Measurements from ENCODE around the gene FAM13A. TPM values are rescaled to one million over a fixed set of nuclear protein-coding genes. Genes with fewer than 3 reads are reported as not detected.

FAM13A gene
- total and polyA plus RNA-seq, 2 of the 4 experiments (the other 2 are of a cell fraction) = 13.1 to 22.0 TPM

GRCh38 chr4:88962396-88962795 lies 94.6 kb downstream of the FAM13A start:
- dilution Hi-C loops (cut with HindIII; ENCODE audit: low sequenced_read_pairs, unreplicated experiment) = no loop called here
- CTCF ChIA-PET = no interaction called here
- Histone ChIP-seq H4K20me1 (ENCODE audit: insufficient read depth, low read length) (no peaks in the 10 kb centered on the region), H2BK20ac (ENCODE audit: low read depth, low read length) (no peak overlapping the region), H3K4ac (ENCODE audit: low read depth, low read length) (no peak overlapping the region), H3K4me3 (ENCODE audit: insufficient read depth, low read depth, low read length) (no peak overlapping the region), H3K27me3 (ENCODE audit: control insufficient read depth, insufficient read depth, low read length) (no peaks in the 10 kb centered on the region), H3K79me1 (ENCODE audit: low read depth in 1 of 2, low read length in 2 of 2) (no peaks in the 10 kb centered on the region), H3K18ac (ENCODE audit: low read depth, low read length) (no peak overlapping the region), H2AFZ (replicated peaks; ENCODE audit: low read length, poor library complexity) (no peak overlapping the region), H4K8ac (ENCODE audit: low read depth in 2 of 2, low read length in 2 of 2) (no peak overlapping the region), H3K36me3 (ENCODE audit: control insufficient read depth, insufficient read depth, low read length) (no peaks in the 10 kb centered on the region; the same call in 1 of the 2 replicates), H3K23ac (ENCODE audit: low read depth, low read length) (no peak overlapping the region), H2BK15ac (ENCODE audit: low read depth, low read length) (0 out of 3 replicates have a peak overlapping the region, but pooled peaks have one; percentile 10), H2BK5ac (ENCODE audit: low read depth, low read length, poor library complexity, severe bottlenecking) (no peak overlapping the region), H2AK9ac (replicated peaks; ENCODE audit: low read depth, low read length, poor library complexity) (no peak overlapping the region), H4K91ac (ENCODE audit: insufficient read depth, low read depth, low read length) (no peak overlapping the region), H3K9me1 (ENCODE audit: insufficient read depth, low read length) (no peaks in the 10 kb centered on the region), H3K4me2 (ENCODE audit: low read depth, low read length) (no peak overlapping the region), H3K9me3 (ENCODE audit: control insufficient read depth, insufficient read depth, low read length) (no peaks in the 10 kb centered on the region), H4K5ac (ENCODE audit: low read depth, low read length) (no peak overlapping the region), H3K4me1 (ENCODE audit: control insufficient read depth, insufficient read depth, low read length) (peaks cover 2% of the 10 kb centered on the region; the same call in 1 of the 2 replicates), H3K9ac (ENCODE audit: low read depth, low read length) (no peak overlapping the region), H2AK5ac (ENCODE audit: low read depth, low read length) (no peak overlapping the region), H2BK120ac (ENCODE audit: low read depth, low read length) (no peak overlapping the region), H3K27ac (ENCODE audit: insufficient read depth, low read length) (no peak overlapping the region), H3K14ac (replicated peaks; ENCODE audit: low read depth, low read length) (no peak overlapping the region), H3K56ac (ENCODE audit: extremely low read depth, insufficient read depth, low read length) (no peak overlapping the region)
- intact Hi-C loops (cut with micrococcal nuclease) = no loop called here
- no TSS peak for BruUV-seq (replicated peaks)
- DNase-seq (no peak), ATAC-seq (ENCODE audit: low read depth) (no peak)
- no peak for TF ChIP-seq RFX5 (IDR thresholded peaks at IDR 0.05; ENCODE audit: low read depth, low read length)
- TF ChIP-seq MAFK (IDR thresholded peaks at IDR 0.05; ENCODE audit: low read depth, low read length) = no peak
- no peak for TF ChIP-seq MXI1 (IDR thresholded peaks at IDR 0.05; ENCODE audit: borderline replicate concordance, low read depth, low read length)
- TF ChIP-seq, protein P1, sequence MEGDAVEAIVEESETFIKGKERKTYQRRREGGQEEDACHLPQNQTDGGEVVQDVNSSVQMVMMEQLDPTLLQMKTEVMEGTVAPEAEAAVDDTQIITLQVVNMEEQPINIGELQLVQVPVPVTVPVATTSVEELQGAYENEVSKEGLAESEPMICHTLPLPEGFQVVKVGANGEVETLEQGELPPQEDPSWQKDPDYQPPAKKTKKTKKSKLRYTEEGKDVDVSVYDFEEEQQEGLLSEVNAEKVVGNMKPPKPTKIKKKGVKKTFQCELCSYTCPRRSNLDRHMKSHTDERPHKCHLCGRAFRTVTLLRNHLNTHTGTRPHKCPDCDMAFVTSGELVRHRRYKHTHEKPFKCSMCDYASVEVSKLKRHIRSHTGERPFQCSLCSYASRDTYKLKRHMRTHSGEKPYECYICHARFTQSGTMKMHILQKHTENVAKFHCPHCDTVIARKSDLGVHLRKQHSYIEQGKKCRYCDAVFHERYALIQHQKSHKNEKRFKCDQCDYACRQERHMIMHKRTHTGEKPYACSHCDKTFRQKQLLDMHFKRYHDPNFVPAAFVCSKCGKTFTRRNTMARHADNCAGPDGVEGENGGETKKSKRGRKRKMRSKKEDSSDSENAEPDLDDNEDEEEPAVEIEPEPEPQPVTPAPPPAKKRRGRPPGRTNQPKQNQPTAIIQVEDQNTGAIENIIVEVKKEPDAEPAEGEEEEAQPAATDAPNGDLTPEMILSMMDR (conservative IDR thresholded peaks at IDR 0.05; ENCODE audit: low read depth, low read length) = no peak
- no peak for TF ChIP-seq CHD1 (IDR thresholded peaks at IDR 0.05; ENCODE audit: low read depth, low read length)
- no peak for TF ChIP-seq ELK1 (IDR thresholded peaks at IDR 0.05; ENCODE audit: borderline replicate concordance, low read depth, low read length)
- no peak for TF ChIP-seq CEBPB (IDR thresholded peaks at IDR 0.05; ENCODE audit: low read depth, low read length)
- no peak for TF ChIP-seq MAZ (IDR thresholded peaks at IDR 0.05; ENCODE audit: borderline replicate concordance, low read depth, low read length)
- TF ChIP-seq RCOR1 (IDR thresholded peaks at IDR 0.05; ENCODE audit: insufficient replicate concordance, low read length) = no peak
- TF ChIP-seq POLR2A (IDR thresholded peaks at IDR 0.05; ENCODE audit: low read depth, low read length) = no peak
- no peak for TF ChIP-seq NFE2L2 (IDR thresholded peaks at IDR 0.05; ENCODE audit: low read depth, low read length)
- TF ChIP-seq, protein P2, sequence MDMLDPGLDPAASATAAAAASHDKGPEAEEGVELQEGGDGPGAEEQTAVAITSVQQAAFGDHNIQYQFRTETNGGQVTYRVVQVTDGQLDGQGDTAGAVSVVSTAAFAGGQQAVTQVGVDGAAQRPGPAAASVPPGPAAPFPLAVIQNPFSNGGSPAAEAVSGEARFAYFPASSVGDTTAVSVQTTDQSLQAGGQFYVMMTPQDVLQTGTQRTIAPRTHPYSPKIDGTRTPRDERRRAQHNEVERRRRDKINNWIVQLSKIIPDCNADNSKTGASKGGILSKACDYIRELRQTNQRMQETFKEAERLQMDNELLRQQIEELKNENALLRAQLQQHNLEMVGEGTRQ (IDR thresholded peaks at IDR 0.05; ENCODE audit: low read depth, low read length) = no peak
- TF ChIP-seq FOS (IDR thresholded peaks at IDR 0.05; ENCODE audit: low read depth, low read length) = no peak
- no peak for TF ChIP-seq BHLHE40 (IDR thresholded peaks at IDR 0.05; ENCODE audit: low read depth, low read length)
- in situ Hi-C loops (cut with MboI; ENCODE audit: low sequenced_read_pairs) = no loop called here
- WGBS, 2 experiments (ENCODE audit: extremely low coverage in 2 of 2, insufficient read length in 1 of 2) = no CpG with 5 or more reads among the region's 2 CpGs
- POLR2A ChIA-PET (ENCODE audit: unreplicated experiment) = no interaction called here

All from IMR-90 (cell line).